ENCODE data around the gene KLK2.

Gene KLK2

DNA sequence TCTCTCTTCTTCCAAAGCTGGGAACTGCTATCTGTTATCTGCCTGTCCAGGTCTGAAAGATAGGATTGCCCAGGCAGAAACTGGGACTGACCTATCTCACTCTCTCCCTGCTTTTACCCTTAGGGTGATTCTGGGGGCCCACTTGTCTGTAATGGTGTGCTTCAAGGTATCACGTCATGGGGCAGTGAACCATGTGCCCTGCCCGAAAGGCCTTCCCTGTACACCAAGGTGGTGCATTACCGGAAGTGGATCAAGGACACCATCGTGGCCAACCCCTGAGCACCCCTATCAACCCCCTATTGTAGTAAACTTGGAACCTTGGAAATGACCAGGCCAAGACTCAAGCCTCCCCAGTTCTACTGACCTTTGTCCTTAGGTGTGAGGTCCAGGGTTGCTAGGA is 13.4 kb upstream of the KLK2 start:
- DNase-seq (ENCODE audit: extremely low read depth, low read depth): no peak
- H3K4me3 ChIP-seq (replicated peaks; ENCODE audit: low read depth, low read length): no peak overlapping the region
- TF ChIP-seq, protein P1, sequence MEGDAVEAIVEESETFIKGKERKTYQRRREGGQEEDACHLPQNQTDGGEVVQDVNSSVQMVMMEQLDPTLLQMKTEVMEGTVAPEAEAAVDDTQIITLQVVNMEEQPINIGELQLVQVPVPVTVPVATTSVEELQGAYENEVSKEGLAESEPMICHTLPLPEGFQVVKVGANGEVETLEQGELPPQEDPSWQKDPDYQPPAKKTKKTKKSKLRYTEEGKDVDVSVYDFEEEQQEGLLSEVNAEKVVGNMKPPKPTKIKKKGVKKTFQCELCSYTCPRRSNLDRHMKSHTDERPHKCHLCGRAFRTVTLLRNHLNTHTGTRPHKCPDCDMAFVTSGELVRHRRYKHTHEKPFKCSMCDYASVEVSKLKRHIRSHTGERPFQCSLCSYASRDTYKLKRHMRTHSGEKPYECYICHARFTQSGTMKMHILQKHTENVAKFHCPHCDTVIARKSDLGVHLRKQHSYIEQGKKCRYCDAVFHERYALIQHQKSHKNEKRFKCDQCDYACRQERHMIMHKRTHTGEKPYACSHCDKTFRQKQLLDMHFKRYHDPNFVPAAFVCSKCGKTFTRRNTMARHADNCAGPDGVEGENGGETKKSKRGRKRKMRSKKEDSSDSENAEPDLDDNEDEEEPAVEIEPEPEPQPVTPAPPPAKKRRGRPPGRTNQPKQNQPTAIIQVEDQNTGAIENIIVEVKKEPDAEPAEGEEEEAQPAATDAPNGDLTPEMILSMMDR (IDR thresholded peaks at IDR 0.05; ENCODE audit: low read depth, low read length, missing control alignments): no peak

DNA sequence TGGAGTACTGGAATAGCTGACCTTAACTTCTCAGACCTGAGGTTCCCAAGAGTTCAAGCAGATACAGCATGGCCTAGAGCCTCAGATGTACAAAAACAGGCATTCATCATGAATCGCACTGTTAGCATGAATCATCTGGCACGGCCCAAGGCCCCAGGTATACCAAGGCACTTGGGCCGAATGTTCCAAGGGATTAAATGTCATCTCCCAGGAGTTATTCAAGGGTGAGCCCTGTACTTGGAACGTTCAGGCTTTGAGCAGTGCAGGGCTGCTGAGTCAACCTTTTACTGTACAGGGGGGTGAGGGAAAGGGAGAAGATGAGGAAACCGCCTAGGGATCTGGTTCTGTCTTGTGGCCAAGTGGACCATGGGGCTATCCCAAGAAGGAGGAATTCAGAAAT is 12.2 kb upstream of the KLK2 start:
- no peak overlapping the region for H3K4me3 ChIP-seq (replicated peaks; ENCODE audit: low read depth, low read length)
- DNase-seq (ENCODE audit: extremely low read depth, low read depth): no peak
- TF ChIP-seq, protein P1 (IDR thresholded peaks at IDR 0.05; ENCODE audit: low read depth, low read length, missing control alignments): no peak

DNA sequence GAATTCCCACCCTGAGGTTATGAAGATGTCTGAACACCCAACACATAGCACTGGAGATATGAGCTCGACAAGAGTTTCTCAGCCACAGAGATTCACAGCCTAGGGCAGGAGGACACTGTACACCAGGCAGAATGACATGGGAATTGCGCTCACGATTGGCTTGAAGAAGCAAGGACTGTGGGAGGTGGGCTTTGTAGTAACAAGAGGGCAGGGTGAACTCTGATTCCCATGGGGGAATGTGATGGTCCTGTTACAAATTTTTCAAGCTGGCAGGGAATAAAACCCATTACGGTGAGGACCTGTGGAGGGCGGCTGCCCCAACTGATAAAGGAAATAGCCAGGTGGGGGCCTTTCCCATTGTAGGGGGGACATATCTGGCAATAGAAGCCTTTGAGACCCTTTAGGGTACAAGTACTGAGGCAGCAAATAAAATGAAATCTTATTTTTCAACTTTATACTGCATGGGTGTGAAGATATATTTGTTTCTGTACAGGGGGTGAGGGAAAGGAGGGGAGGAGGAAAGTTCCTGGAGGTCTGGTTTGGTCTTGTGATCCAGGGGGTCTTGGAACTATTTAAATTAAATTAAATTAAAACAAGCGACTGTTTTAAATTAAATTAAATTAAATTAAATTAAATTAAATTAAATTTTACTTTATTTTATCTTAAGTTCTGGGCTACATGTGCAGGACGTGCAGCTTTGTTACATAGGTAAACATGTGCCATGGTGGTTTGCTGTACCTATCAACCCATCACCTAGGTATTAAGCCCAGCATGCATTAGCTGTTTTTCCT is 11.5 kb upstream of the KLK2 start:
- H3K4me3 ChIP-seq (replicated peaks; ENCODE audit: low read depth, low read length): no peak overlapping the region
- TF ChIP-seq, protein P1 (IDR thresholded peaks at IDR 0.05; ENCODE audit: low read depth, low read length, missing control alignments): no peak
- no peak for DNase-seq (ENCODE audit: extremely low read depth, low read depth)

DNA sequence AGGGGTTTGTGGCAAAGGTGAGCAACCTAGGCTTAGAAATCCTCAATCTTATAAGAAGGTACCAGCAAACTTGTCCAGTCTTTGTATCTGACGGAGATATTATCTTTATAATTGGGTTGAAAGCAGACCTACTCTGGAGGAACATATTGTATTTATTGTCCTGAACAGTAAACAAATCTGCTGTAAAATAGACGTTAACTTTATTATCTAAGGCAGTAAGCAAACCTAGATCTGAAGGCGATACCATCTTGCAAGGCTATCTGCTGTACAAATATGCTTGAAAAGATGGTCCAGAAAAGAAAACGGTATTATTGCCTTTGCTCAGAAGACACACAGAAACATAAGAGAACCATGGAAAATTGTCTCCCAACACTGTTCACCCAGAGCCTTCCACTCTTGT is 3.8 kb upstream of the KLK2 start:
- TF ChIP-seq, protein P1 (IDR thresholded peaks at IDR 0.05; ENCODE audit: low read depth, low read length, missing control alignments): no peak
- no peak for DNase-seq (ENCODE audit: extremely low read depth, low read depth)
- no peak overlapping the region for H3K4me3 ChIP-seq (replicated peaks; ENCODE audit: low read depth, low read length)

DNA sequence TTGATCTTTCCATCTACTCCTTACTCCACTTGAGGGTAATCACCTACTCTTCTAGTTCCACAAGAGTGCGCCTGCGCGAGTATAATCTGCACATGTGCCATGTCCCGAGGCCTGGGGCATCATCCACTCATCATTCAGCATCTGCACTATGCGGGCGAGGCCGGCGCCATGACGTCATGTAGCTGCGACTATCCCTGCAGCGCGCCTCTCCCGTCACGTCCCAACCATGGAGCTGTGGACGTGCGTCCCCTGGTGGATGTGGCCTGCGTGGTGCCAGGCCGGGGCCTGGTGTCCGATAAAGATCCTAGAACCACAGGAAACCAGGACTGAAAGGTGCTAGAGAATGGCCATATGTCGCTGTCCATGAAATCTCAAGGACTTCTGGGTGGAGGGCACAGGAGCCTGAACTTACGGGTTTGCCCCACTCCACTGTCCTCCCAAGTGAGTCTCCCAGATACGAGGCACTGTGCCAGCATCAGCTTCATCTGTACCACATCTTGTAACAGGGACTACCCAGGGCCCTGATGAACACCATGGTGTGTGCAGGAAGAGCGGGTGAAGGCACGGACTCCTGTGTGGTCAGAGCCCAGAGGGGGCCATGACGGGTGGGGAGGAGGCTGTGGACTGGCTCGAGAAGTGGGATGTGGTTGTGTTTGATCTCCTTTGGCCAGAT is 2.7 kb upstream of the KLK2 start:
- no peak for DNase-seq (ENCODE audit: extremely low read depth, low read depth)
- no peak overlapping the region for H3K4me3 ChIP-seq (replicated peaks; ENCODE audit: low read depth, low read length)
- TF ChIP-seq, protein P1 (IDR thresholded peaks at IDR 0.05; ENCODE audit: low read depth, low read length, missing control alignments): no peak

DNA sequence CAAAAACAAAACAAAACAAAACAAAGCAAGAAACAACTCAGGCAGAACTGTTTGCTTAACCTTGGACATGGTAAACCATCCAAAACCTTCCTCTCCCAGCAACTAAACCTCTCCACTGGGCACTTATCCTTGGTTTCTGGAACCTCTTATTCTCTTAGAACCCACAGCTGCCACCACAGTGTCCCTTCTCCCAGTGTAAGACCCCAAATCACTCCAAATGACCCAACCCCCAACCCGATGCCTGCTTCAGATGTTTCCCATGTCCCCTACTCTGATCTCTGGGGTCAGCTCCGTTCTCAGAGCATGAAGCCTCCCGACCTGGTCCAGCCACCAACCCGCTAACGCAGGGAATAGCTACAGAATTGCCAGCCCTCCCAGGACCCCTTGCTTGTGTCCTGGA is 972 bp downstream of the KLK2 start:
- no peak overlapping the region for H3K4me3 ChIP-seq (replicated peaks; ENCODE audit: low read depth, low read length)
- no peak for DNase-seq (ENCODE audit: extremely low read depth, low read depth)
- TF ChIP-seq, protein P1 (IDR thresholded peaks at IDR 0.05; ENCODE audit: low read depth, low read length, missing control alignments): no peak
